ENCODE data around the gene PCBP2. TPM values are rescaled to one million over a fixed set of nuclear protein-coding genes. Genes with fewer than 3 reads are reported as not detected.

Gene PCBP2
- total RNA-seq, 1 donor from 2014 or later, result 1,351 TPM

DNA sequence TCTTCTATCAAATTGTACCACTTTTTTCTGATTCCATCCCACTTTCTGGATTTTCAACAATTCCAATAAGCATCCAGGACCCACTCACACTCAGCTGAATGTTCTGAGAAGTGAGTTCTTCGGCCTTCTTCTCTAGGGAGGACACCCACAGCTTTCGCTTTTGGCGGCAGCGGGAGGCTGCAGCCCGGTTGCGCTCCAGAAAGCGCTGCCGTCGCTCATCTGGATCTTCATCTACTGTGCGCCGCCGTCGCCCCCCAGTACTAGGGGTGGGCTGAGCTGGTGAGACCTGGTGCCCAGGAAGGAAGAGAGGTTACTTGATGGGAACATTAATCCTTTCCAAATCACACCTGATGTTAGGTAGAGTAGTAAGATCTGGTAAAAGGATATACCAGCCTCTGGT is 72.6 kb downstream of the PCBP2 start:
- no peaks in the 10 kb centered on the region for H3K9me3 Mint-ChIP-seq
- H3K27ac Mint-ChIP-seq (ENCODE audit: unreplicated experiment), result no peak overlapping the region
- TF ChIP-seq, protein P1, sequence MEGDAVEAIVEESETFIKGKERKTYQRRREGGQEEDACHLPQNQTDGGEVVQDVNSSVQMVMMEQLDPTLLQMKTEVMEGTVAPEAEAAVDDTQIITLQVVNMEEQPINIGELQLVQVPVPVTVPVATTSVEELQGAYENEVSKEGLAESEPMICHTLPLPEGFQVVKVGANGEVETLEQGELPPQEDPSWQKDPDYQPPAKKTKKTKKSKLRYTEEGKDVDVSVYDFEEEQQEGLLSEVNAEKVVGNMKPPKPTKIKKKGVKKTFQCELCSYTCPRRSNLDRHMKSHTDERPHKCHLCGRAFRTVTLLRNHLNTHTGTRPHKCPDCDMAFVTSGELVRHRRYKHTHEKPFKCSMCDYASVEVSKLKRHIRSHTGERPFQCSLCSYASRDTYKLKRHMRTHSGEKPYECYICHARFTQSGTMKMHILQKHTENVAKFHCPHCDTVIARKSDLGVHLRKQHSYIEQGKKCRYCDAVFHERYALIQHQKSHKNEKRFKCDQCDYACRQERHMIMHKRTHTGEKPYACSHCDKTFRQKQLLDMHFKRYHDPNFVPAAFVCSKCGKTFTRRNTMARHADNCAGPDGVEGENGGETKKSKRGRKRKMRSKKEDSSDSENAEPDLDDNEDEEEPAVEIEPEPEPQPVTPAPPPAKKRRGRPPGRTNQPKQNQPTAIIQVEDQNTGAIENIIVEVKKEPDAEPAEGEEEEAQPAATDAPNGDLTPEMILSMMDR (conservative IDR thresholded peaks at IDR 0.05), result no peak
- H3K4me1 Mint-ChIP-seq, result no peaks in the 10 kb centered on the region
- no peaks in the 10 kb centered on the region for H3K27me3 Mint-ChIP-seq (ENCODE audit: low read depth)
- H3K36me3 Mint-ChIP-seq (ENCODE audit: low read depth), result peaks cover 4% of the 10 kb centered on the region
- DNase-seq (ENCODE audit: low read depth, low spot score), result no peak
- H3K4me3 Mint-ChIP-seq, result no peak overlapping the region

DNA sequence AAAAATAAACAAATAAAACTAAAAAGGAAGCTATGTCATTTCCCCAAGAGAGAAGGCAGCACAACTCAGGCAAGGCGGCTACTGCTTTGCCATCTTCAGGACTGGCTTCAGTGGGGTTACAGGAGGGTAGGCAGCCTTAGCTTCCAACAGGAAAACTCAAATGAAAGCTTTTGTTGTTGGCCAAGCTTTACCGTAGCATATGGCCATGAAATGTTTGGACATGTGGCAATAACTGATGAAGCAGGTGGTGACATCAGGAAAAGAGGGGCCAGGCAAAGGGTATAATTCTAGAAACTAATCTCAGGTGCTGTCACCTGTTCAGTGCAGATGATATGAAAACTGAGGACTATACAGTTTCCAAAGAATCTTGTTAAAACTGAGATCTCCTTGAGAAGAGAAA is 78.2 kb downstream of the PCBP2 start:
- H3K27ac Mint-ChIP-seq (ENCODE audit: unreplicated experiment), result no peak overlapping the region

More for the DNA sequence above, 78.2 kb downstream of the PCBP2 start:
- Mint-ChIP-seq H3K9me3 (no peaks in the 10 kb centered on the region), H3K27me3 (ENCODE audit: low read depth) (no peaks in the 10 kb centered on the region), H3K36me3 (ENCODE audit: low read depth) (peaks cover 14% of the 10 kb centered on the region), H3K4me3 (no peak overlapping the region), H3K4me1 (no peaks in the 10 kb centered on the region)
- TF ChIP-seq, protein P1 (conservative IDR thresholded peaks at IDR 0.05), result no peak
- DNase-seq (ENCODE audit: low read depth, low spot score), result no peak

Other genes with a start within 250 kb of the PCBP2 start
- not detected in 2 replicates for gene ITGB7, start 244.9 kb upstream of the PCBP2 start, total RNA-seq
- gene RARG, start 219.9 kb upstream of the PCBP2 start, total RNA-seq, result 5.4 and 5.9 TPM in 2 replicates
- gene ESPL1, start 183.8 kb upstream of the PCBP2 start, total RNA-seq, result 56.3 and 65.8 TPM in 2 replicates
- 324 and 326 TPM in 2 replicates for gene PFDN5, start 156.6 kb upstream of the PCBP2 start, total RNA-seq
- 67.1 and 72.7 TPM in 2 replicates for gene MYG1, start 152.4 kb upstream of the PCBP2 start, total RNA-seq
- 94.1 and 95.1 TPM in 2 replicates for gene AAAS, start 130.5 kb upstream of the PCBP2 start, total RNA-seq
- gene SP7, start 115.7 kb upstream of the PCBP2 start, total RNA-seq, result 0.07 TPM in 1 of 2 replicates, not detected in the other
- gene SP1, start 71.9 kb upstream of the PCBP2 start, total RNA-seq, result 88.1 and 96.0 TPM in 2 replicates
- gene AMHR2, start 28.2 kb upstream of the PCBP2 start, total RNA-seq, result not detected in 2 replicates
- 82.8 and 89.1 TPM in 2 replicates for gene PRR13, start 10.4 kb upstream of the PCBP2 start, total RNA-seq
- gene MAP3K12, start 47.4 kb downstream of the PCBP2 start, total RNA-seq, result 32.9 and 33.0 TPM in 2 replicates
- gene TARBP2, start 49.2 kb downstream of the PCBP2 start, total RNA-seq, result 66.6 and 73.1 TPM in 2 replicates
- 0.73 TPM in 1 of 2 replicates, not detected in the other for gene NPFF, start 55.4 kb downstream of the PCBP2 start, total RNA-seq
- gene ATF7, start 174.3 kb downstream of the PCBP2 start, total RNA-seq, result 32.5 and 37.4 TPM in 2 replicates
- 596 and 603 TPM in 2 replicates for gene ATP5MC2, start 224.0 kb downstream of the PCBP2 start, total RNA-seq